ENCODE measurements around the gene AGAP1.

AGAP1 gene

GRCh38 chr2:235609746-235610145 is 115.9 kb downstream of the AGAP1 start:
- no peak for DNase-seq (ENCODE audit: low read depth)

DNA sequence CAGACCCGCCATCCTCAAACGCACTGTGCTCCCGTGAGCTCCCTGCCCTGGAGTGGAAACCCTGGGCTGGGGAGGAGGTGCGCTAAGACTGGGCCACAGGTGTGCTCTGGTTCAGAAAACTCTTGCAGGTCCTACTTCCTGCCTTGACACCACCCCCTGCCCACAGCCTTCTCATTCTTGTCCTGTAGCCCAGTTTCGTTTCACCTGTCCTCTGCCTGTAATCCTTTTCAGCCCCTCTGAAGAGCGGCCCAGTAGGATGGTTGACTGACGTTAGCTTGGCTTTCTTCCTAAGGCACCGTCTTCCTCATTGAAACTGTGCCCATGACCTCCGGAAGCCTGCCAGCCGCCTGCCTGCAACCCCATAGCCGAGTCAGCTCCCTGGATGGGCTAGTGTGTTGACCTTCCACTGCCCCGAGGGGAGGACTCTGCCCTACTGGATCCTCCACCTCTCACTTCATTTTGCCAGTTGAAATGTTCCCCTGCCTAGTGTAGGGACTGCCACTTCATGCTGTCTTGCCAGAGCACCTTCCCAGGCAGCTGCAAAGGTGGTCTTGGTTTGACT is 116.9 kb downstream of the AGAP1 start:
- no peak for DNase-seq (ENCODE audit: low read depth)

DNA sequence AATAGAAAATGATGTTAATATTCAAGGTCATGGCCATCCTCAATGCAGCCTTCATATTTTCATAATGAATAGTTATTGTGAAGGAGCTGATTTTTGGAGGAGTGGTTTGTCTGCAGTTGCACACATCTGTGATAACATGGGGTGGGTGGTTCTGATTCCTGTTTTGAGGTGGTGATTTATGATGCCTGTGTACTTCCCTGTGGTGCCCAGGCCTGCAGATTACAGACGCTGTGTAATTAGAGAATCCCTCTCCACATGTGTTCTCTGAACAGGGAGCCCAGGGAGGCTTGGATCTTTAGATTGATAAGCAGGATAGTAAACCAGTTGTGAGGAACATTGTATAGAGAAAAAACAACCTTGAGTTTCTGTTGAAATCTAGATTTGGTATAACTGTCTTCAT is 117.5 kb downstream of the AGAP1 start:
- DNase-seq (ENCODE audit: low read depth), result no peak

DNA sequence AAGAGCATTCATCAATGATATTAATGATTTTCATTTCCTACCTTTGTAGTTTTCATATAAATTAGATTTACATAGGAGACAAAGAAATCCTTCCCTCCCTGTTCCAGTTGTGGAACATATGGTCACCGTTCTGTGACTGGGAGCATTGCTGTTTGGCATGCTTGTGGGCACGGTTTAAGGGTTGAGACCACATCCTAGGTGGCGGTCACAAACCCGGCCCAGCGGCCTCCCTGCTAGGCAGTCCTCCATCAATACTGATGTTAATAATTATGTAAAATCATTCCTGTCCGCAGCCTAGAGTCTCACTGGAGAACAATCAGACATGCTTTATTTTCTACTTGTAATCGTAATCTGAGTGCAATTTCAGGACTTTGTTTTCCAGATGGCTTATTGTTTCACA is 117.9 kb downstream of the AGAP1 start:
- no peak for DNase-seq (ENCODE audit: low read depth)

GRCh38 chr2:235612181-235612950 is 118.5 kb downstream of the AGAP1 start:
- DNase-seq (ENCODE audit: low read depth), result no peak

GRCh38 chr2:235613649-235614048 is 119.8 kb downstream of the AGAP1 start:
- DNase-seq (ENCODE audit: low read depth), result no peak

- DNase-seq (ENCODE audit: low read depth), result no peak
These were observed 120.5 kb downstream of the AGAP1 start for GRCh38 chr2:235614176-235614860.

GRCh38 chr2:235614900-235615712 is 121.3 kb downstream of the AGAP1 start:
- DNase-seq (ENCODE audit: low read depth), result no peak

DNA sequence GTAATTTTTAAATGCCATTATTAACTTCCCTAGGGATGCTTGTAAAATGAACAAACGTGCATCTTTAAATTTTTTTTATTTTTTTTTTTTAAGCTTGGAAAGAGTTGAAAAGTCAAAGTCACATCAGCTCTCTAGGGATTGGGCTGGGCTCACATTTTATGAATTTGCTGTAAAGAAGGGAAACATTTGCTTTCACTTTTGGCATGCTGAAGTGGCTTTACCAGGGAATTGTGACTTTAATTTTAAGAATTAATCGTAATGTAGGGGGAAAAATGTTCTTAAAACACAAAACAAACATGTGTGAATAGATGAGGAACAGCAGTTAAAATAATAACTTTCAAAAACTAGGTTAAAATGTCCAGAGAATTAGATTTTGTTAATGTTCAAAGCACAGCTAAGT is 123.0 kb downstream of the AGAP1 start:
- no peak for DNase-seq (ENCODE audit: low read depth)

- DNase-seq (ENCODE audit: low read depth), result no peak
These were observed 124.2 kb downstream of the AGAP1 start for GRCh38 chr2:235618039-235618438.

DNA sequence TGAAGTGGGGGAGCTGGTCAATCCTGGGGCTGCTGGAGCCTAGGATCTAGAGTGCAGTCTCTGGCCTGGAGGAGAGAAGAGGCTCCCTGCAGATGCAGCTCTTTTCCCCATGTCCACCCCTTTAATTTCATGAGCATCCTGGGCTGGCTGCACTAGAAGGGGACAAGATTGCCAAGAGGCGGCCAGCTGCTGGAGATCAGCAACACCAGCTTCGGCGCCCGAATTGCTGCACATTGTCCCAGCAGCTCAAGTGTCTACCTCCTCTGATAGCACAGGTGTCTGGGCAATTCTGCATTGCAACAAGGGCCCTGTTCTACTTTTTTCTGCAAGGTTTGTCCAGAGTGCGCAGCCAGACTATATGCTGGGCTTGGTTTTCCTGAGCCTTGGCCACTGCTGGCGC is 125.7 kb downstream of the AGAP1 start:
- DNase-seq (ENCODE audit: low read depth), result no peak

GRCh38 chr2:235621736-235622135 is 127.9 kb downstream of the AGAP1 start:
- no peak for DNase-seq (ENCODE audit: low read depth)

GRCh38 chr2:235623111-235623510 is 129.3 kb downstream of the AGAP1 start:
- no peak for DNase-seq (ENCODE audit: low read depth)

GRCh38 chr2:235623752-235624151 is 129.9 kb downstream of the AGAP1 start:
- no peak for DNase-seq (ENCODE audit: low read depth)

DNA sequence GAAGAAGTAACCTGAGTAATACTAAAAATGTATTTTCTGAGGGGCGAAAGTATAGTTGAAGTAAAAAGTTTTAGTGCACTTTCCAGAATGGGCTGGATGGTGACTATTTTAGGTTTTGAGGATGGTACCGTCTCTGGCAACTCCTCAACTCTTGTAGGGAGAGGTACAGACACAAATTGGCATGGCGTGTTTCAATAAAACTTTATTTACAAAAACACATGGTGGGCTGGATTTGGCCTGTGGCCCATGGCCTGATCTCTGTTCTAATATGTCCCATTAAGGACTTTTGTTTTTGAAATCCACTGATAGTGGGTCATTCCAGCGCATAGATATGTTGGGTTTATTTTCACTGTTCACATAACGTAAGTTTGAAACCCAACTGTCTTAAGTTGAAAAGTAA is 132.8 kb downstream of the AGAP1 start:
- no peak for DNase-seq (ENCODE audit: low read depth)

GRCh38 chr2:235627682-235628081 is 133.8 kb downstream of the AGAP1 start:
- DNase-seq (ENCODE audit: low read depth), result no peak

DNA sequence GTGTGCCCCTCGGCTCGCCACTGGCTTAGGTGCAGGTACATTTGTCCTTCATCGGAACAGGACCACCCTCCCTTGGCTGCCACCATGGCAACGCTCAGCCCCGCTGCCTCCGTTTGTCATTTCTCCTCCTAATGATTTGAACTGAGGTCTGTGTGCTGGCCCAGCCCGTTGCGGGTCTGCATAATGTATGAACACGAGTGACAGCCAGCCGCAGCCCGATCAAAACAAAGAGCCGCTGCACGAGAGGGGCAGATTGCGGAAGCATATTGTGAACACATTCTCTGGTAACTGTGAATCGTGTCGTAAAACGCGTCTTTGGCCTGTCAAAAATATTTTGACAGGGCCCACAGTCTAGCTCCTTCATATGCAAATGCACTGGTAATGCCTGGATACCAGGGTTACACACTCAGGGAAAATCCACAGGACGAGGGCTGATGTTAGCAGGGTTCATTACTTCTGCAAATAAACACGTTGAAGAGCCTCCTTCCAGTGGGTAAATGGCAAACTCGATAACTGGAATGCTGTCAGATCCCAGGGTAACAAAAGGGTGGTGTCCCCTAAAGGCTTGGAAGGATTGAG is 137.0 kb downstream of the AGAP1 start:
- no peak for DNase-seq (ENCODE audit: low read depth)

DNA sequence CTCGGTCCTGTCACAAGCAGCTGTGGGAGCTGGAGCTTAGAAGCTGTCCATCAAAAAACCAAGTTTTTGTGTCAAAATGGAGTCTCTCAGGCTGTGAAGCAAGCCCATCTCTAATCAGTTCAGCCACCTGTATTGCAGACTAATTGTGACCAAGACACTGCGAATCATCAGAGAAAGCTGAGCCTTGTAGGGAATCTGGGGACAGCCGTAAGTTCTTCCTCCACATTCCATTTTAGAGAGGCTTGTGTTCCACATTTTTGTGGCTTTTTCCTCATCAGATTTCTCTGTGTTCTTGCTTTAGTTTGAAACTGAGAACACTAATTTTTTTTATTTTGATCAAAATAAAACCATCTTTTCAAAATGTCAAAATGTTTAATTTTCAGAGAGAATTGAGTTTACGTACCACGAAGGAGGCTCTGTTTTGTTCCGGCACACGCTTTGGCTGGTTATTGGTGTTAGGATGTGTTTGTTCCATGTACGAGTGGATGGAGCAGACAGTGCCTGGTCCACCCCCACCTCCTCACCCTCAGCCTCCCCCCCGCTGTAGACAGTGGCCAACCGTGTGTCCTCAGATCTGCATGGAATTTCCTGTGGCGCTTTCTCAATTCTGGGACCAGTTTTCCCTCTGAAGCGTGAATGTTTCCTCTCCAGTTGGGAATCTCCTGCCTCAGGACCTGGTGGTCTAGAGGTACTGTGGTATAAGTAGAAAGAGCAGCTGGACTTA is 140.8 kb downstream of the AGAP1 start:
- no peak for DNase-seq (ENCODE audit: low read depth)

- no peak for DNase-seq (ENCODE audit: low read depth)
These were observed 142.7 kb downstream of the AGAP1 start for GRCh38 chr2:235636546-235636945.

GRCh38 chr2:235637896-235638295 is 144.1 kb downstream of the AGAP1 start:
- DNase-seq (ENCODE audit: low read depth), result no peak
